GM18517 (cell line): Measurements from ENCODE around the gene HTR3E.

Experiments used
- ATAC-seq: cut with Tn5 transposase; IDR thresholded peaks from one replicate; pipeline ENCODE4 v1.9.1; 2021; ENCODE audit warnings: mild to moderate bottlenecking, moderate library complexity; ENCODE audit not compliant: unreplicated experiment

Gene HTR3E

DNA sequence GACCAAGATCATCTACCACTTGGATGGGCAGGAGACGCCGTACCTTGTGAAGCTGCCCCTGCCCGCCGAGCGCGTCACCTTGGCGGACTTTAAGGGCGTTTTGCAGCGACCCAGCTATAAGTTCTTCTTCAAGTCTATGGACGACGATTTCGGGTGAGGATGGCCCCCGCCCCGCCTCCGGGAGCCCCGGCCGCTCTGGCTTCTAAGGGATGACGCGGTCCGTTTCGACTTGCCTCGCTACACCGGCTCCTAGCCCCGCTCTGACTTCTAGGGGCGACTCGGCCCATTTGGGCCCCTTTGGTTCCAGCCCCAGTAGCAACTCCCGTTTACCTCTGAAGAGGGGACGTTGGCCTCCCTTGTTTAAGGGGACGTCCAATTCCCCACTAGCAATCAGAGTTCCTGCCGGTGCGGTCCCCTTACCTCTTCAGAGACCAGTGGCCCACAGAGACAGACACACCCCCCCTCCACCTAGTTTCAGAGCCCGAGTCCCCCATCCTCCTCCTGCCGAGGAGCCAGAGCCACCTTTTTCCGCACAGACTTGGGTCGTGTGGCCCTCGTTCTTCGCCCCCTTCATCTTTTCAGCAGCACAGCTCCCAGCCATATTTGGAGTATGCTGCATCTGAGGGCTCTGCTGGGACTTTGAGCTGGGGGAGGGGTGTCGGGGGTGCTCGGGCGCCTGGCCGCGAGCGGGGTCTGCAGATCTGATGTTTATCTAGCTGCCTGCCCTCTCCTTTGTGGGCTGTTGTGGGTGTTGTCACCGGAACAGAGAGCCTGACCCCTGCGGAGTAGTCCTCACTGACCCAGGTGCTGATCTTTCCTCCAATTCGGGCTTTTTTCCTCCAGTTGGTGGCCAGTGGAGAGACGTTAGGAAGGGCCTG, 59.0 kb downstream of the HTR3E start:
- peak; percentile 28 for ATAC-seq

DNA sequence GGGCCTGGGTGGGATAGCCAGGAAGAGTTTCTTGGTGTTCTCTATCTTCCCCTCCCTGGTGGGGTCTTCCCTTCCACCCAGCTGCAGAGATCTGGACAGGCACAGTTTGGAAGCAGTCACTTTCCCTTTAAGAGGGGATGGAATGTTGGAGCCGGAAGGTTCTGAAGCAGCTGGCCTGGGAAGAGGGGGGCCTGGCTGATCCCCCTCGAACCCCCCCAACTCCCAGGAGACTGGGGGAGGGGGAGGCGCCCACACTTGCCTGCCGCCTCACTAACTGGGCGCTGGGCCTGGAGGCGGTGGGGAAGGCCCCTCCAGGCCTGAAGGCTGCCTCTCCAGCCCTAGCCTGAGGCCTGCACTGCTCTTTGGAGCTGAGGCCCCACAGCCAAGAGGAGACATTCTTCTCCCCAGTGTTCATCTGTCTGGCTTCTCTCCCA, 59.7 kb downstream of the HTR3E start:
- no peak for ATAC-seq
